Measurements from ENCODE around the gene IFT122. TPM values are rescaled to one million over a fixed set of nuclear protein-coding genes. Genes with fewer than 3 reads are reported as not detected.

The IFT122 gene
- total and polyA plus RNA-seq, 2 donors (not counting 3 experiments of a cell fraction or from before 2014, with no cell fraction given) = 38.4 to 41.7 TPM

DNA sequence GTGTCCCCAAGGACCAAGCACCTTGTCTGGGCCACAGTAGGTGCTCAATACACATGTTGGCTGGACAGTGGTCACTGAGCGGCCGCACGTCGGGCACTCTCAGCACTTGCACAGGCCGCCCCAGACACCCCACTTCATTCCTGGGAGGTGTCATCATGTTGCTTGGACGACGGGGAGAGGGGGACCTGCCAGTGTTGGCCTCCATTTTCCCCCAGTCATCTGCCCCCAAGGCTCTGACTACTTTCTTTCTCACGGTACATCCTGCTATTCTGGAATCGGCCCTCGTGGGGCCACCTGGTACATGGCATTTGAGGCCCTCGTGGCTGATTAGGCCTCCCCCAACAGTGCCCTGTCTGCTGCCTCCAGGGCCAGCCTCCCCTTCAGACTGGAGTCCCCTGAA lies 87.2 kb downstream of the IFT122 start:
- ChIA-PET POLR2A (no interaction called here), CTCF (no interaction called here)
- H3K36me3 ChIP-seq (ENCODE audit: control insufficient read depth in 2 of 2, extremely low read depth in 1 of 2, insufficient read depth in 2 of 2, low read length in 2 of 2) = no peaks in the 10 kb centered on the region
- H3K4me2 ChIP-seq (ENCODE audit: insufficient read depth, low read length) = no peak overlapping the region
- no peaks in the 10 kb centered on the region for H3K9me1 ChIP-seq (replicated peaks; ENCODE audit: control insufficient read depth, extremely low read depth, insufficient read depth, low read length)
- H3K9me3 ChIP-seq (replicated peaks; ENCODE audit: control insufficient read depth, insufficient read depth, low read length) = no peaks in the 10 kb centered on the region
- no peak overlapping the region for H3K9ac ChIP-seq (replicated peaks; ENCODE audit: extremely low read depth, insufficient read depth, low read length)
- FAIRE-seq (no peak), DNase-seq (ENCODE audit: low read depth, low spot score) (no peak)
- dilution Hi-C loops (cut with MboI; ENCODE audit: extremely low pct_ligation_motif_present, low sequenced_read_pairs) (no loop called here), intact Hi-C loops (cut with micrococcal nuclease) (no loop called here)
- TF ChIP-seq JUN (IDR thresholded peaks at IDR 0.05; ENCODE audit: borderline replicate concordance, insufficient read depth, insufficient read length, low read depth) (no peak), GATA2 (IDR thresholded peaks at IDR 0.05; ENCODE audit: insufficient read depth, insufficient read length, low read depth, low read length) (no peak), POLR2A (IDR thresholded peaks at IDR 0.05; ENCODE audit: low read depth, low read length) (no peak), FOS (IDR thresholded peaks at IDR 0.05; ENCODE audit: borderline replicate concordance, insufficient read depth, low read length) (no peak), EZH2 (IDR thresholded peaks at IDR 0.05; ENCODE audit: borderline replicate concordance, low read depth, low read length, severe bottlenecking) (no peak), MAX (IDR thresholded peaks at IDR 0.05; ENCODE audit: insufficient read depth, insufficient read length) (no peak), POLR2AphosphoS5 (IDR thresholded peaks at IDR 0.05; ENCODE audit: insufficient read depth, low read depth, low read length) (no peak), MYC (IDR thresholded peaks at IDR 0.05; ENCODE audit: low read depth, low read length) (no peak), CTCF (IDR thresholded peaks at IDR 0.05; ENCODE audit: extremely low read depth in 1 of 2, insufficient read depth in 1 of 2, low read depth in 1 of 2, low read length in 2 of 2) (no peak)
- H3K4me1 ChIP-seq (ENCODE audit: control insufficient read depth, extremely low read depth, insufficient read depth, low read length) = peaks cover 11% of the 10 kb centered on the region
- no TSS peak for BruUV-seq (replicated peaks)
- H3K4me3 ChIP-seq (replicated peaks in 1 of 3; ENCODE audit: insufficient read depth in 1 of 3, low read depth in 1 of 3, low read length in 3 of 3) = no peak overlapping the region
- H3K79me2 ChIP-seq (ENCODE audit: control insufficient read depth, insufficient read depth, low read length) = no peaks in the 10 kb centered on the region
- no peaks in the 10 kb centered on the region for H3K27me3 ChIP-seq (ENCODE audit: control insufficient read depth in 2 of 2, insufficient read depth in 2 of 2, low read length in 2 of 2)
- H4K20me1 ChIP-seq (replicated peaks; ENCODE audit: control insufficient read depth, extremely low read depth, insufficient read depth, low read length) = no peaks in the 10 kb centered on the region
- H2AFZ ChIP-seq (ENCODE audit: low read depth, low read length) = no peak overlapping the region
- H3K27ac ChIP-seq (ENCODE audit: insufficient read depth, low read depth, low read length) = no peak overlapping the region

Data from endothelial cell of umbilical vein (primary cell).